Loucy (cell line): ENCODE results near the gene DENND2C.

ENCODE experiments used
- EZH2phosphoT487 ChIP-seq: fragments of 200-600 bp; IDR thresholded peaks from 2 replicates; pipeline ENCODE4 v1.6.1; 2018; ENCODE audit warnings: antibody characterized with exemption, mild to moderate bottlenecking, moderate library complexity, borderline replicate concordance
- TF ChIP-seq, protein P1 (sequence below): fragments of 200-600 bp; sonication (generic); conservative IDR thresholded peaks from 2 replicates; pipeline ENCODE4 v1.5.1; 2014; ENCODE audit warnings: mild to moderate bottlenecking, antibody characterized with exemption, low read length

DNA sequence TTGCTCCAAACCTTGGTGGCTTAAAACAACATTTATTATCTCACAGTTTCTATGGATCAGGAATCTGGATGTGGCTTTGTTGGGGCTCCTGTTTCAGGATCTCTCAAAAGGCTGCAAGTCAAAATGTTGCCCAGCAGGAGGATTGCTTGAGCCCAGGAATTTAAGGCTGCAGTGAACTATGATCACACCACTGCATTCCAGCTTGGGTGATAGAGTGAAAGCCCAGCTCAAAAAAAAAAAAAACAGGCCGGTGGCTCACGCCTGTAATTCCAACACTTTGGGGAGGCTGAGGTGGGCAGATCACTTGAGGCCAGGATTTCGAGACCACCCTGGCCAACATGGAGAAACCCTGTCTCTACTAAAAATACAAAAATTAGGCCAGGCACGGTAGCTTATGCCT, 118.4 kb downstream of the DENND2C start:
- TF ChIP-seq, protein P1, sequence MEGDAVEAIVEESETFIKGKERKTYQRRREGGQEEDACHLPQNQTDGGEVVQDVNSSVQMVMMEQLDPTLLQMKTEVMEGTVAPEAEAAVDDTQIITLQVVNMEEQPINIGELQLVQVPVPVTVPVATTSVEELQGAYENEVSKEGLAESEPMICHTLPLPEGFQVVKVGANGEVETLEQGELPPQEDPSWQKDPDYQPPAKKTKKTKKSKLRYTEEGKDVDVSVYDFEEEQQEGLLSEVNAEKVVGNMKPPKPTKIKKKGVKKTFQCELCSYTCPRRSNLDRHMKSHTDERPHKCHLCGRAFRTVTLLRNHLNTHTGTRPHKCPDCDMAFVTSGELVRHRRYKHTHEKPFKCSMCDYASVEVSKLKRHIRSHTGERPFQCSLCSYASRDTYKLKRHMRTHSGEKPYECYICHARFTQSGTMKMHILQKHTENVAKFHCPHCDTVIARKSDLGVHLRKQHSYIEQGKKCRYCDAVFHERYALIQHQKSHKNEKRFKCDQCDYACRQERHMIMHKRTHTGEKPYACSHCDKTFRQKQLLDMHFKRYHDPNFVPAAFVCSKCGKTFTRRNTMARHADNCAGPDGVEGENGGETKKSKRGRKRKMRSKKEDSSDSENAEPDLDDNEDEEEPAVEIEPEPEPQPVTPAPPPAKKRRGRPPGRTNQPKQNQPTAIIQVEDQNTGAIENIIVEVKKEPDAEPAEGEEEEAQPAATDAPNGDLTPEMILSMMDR = no peak
- no peak for TF ChIP-seq EZH2phosphoT487
